GM13976 (cell line): ENCODE data around the gene SLC5A6.

Source experiments
- DNase-seq: peaks from one replicate; pipeline ENCODE4 v3.0.0; 2012; ENCODE audit warnings: low spot score
- CTCF ChIP-seq: IDR thresholded peaks from 2 replicates; pipeline ENCODE4 v1.5.1; 2012; ENCODE audit warnings: borderline replicate concordance, mild to moderate bottlenecking; ENCODE audit not compliant: insufficient read depth; ENCODE audit errors: extremely low read depth, missing control alignments, control extremely low read depth
- in situ Hi-C: fragments of 300-500 bp; cut with MboI; formaldehyde crosslinking; loops from one replicate; pipeline ENCODE4 v1.12.0; 2022; ENCODE audit warnings: low sequenced_read_pairs, mixed read lengths, inconsistent platforms; ENCODE audit not compliant: unreplicated experiment

The SLC5A6 gene

DNA sequence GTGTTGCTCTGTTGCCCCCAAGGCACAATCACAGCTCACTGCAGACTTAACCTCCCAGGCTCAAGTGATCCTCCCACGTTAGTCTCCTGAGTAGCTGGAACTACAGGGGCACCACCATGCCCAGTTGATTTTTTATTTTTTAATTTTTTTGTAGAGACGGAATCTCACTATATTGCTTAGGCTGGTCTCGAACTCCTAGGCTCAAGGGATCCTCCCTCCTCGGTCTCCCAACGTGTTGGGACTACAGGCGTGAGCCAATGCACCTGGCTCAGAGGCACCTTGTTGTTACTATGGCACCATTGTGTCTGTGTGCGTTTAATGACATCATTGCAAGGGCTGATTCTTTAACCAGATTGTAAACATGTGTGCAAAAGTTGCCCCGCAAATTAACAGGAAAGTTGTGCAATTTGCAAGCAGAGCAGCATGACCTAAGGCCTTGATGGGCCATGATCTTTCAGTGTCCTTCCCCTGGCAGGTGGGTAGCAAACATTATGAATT, 40.7 kb downstream of the SLC5A6 start:
- in situ Hi-C loops: no loop called here
- TF ChIP-seq CTCF: no peak
- no peak for DNase-seq

- in situ Hi-C loops: no loop called here
- no peak for TF ChIP-seq CTCF
- no peak for DNase-seq
Observed at GRCh38 chr2:27170581-27171337, 41.3 kb downstream of the SLC5A6 start.

DNA sequence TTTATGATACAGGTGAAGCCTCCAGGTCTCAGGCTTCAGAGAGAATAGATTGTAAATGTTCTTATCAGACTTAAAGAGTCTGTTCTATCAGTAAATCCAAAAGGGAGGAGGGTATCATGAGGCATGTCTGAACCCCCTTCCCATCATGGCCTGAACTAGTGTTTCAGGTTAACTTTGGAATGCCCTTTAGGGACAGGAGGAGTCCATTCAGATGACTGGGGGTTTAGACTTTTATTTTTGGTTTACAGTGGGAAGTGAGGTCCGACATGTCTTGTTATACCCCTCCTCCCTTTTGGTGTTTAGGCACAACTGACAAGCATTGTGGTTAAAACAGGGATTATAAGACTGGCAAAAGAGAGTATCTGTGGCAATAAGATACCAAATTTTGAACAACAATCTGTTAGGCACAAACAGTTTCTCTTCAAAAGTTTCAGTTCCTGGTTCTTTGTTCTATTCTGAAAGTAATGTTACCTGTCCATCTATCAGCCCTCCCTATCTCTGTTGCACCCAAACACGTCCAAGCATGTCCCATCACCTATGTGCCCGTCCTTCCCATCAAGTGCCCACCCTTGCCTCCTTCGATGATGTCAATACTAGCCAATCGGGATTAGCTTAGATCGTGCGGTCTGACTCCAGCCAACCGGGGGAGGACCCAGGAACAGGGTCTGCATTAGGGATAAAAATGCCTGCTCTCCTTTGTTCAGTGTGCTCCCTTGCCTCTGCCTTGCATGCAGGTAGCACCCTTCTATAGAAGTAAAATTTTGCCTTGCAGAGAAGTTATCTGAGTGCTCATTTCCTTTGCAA, 46.9 kb downstream of the SLC5A6 start:
- DNase-seq: peak; percentile 34
- in situ Hi-C loops: no loop called here
- TF ChIP-seq CTCF: no peak

DNA sequence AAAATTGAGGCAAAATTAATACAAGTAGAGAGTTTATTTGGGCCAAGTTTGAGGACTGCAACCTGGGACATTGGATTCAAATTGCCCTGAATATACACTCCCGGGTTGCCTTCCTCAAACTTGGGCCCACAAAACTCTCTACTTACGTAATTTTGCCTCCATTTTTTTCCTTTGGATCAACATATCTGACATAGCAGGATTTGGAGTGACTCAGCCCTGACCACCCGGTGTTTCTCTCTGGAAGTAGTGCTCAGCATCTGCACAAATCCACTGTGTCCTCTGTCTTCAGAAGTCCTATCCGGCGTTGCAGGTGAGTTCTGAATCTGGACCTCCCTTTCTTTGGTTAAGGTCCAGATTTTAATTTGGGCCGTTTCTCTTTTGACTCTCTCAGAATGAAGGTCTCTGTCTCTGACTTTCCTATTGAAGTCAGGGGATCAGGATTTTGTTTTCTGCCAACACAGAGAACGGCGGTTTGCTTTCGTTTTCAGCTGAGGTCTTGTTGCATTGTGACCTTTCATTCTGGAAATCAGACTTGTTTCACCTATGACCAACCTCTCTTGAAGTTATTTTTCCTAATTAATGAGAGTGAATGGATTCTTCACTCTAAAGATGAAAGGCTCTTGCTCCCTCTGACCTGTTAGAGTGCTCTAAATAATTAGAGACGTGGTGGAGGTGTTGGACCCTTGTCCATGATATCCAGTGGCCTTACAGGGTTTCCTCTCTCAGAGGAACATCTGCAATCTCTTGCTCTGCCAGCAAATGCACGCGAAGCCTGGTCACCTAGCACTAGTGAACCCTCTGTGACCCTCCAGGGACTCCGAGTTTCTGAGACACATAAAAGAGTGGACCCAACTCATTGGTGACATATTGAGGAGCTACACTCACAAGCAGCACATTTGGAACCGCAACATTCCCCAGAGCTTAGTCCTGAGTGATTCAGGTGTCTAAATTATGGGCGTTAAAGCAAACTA, 49.6 kb downstream of the SLC5A6 start:
- in situ Hi-C loops: no loop called here
- DNase-seq: no peak
- no peak for TF ChIP-seq CTCF

- in situ Hi-C loops: no loop called here
- no peak for TF ChIP-seq CTCF
- no peak for DNase-seq
Observed at GRCh38 chr2:27160191-27160590, 51.9 kb downstream of the SLC5A6 start.

DNA sequence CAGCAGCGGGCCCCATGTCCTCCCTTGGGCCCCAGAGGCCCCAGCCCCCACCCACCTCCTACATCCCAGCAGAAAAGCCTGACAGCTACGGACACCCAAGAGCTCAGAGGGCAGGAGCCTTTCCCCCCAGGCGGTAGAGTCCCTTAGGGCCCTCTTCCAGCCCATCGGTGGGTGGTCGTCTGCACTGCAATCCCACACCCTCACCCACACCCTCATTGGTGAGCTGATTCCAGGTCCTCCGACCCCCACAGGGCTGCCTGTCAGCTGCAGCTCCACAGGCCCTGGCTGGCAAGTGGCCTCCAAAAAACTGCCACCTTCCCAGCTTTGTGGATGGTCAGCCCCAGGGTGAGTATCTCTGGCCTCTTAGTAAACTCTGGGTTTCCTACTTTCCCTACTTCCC, 52.8 kb downstream of the SLC5A6 start:
- no peak for DNase-seq
- TF ChIP-seq CTCF: no peak
- in situ Hi-C loops: no loop called here
